AG09309 (cell line): ENCODE results near the gene GLT8D1.
A peak's percentile ranks its signal among the peaks of the same experiment; 100 is the strongest.

Source experiments
- DNase-seq: peaks from one replicate; pipeline ENCODE4 v3.0.0-alpha.2; 2010; ENCODE audit warnings: low read depth
- H3K4me3 ChIP-seq: 2 replicates; pipeline ENCODE4 v1.5.1; 2011; ENCODE audit warnings: mild to moderate bottlenecking, low read depth, low read length, moderate library complexity; ENCODE audit not compliant: control insufficient read depth
- CTCF ChIP-seq: IDR thresholded peaks from 2 replicates; pipeline ENCODE4 v1.5.1; 2011; ENCODE audit warnings: mild to moderate bottlenecking, low read depth, low read length, inconsistent platforms; ENCODE audit not compliant: insufficient read depth, control insufficient read depth; ENCODE audit errors: missing control alignments

The GLT8D1 gene

GRCh38 chr3:52690560-52690959 is 15.0 kb downstream of the GLT8D1 start:
- no peak for DNase-seq
- TF ChIP-seq CTCF: no peak
- H3K4me3 ChIP-seq: no peak overlapping the region

GRCh38 chr3:52689151-52689550 is 16.4 kb downstream of the GLT8D1 start:
- DNase-seq: no peak
- TF ChIP-seq CTCF: no peak
- H3K4me3 ChIP-seq: no peak overlapping the region

GRCh38 chr3:52688266-52688665 is 17.3 kb downstream of the GLT8D1 start:
- no peak overlapping the region for H3K4me3 ChIP-seq
- no peak for TF ChIP-seq CTCF
- DNase-seq: no peak

- DNase-seq: peak; percentile 75
- TF ChIP-seq CTCF: no peak
- peak within 1 kb of the TSS; percentile 88 for H3K4me3 ChIP-seq
These were observed 19.6 kb downstream of the GLT8D1 start, which contains the start of the genes GNL3 and PBRM1 for GRCh38 chr3:52685709-52686691. TSS of gene GNL3 (plus strand) at chr3:52686032. CDS start at chr3:52686093, 61 bp downstream. TSS of gene PBRM1 (minus strand) at chr3:52685913.

GRCh38 chr3:52685285-52685708 is 20.3 kb downstream of the GLT8D1 start:
- H3K4me3 ChIP-seq: peak overlapping the region; percentile 88
- DNase-seq: no peak
- TF ChIP-seq CTCF: no peak

GRCh38 chr3:52684184-52684583 is 21.4 kb downstream of the GLT8D1 start:
- H3K4me3 ChIP-seq: no peak overlapping the region
- DNase-seq: no peak
- TF ChIP-seq CTCF: no peak
